IPS-NIHi7 (cell line): ENCODE results near the gene TCIRG1.

ENCODE experiments used
- DNase-seq: peaks from one replicate; pipeline ENCODE4 v3.0.0; 2012; ENCODE audit warnings: mixed read lengths; ENCODE audit errors: extremely low spot score

The TCIRG1 gene

GRCh38 chr11:68006606-68007166 is 32.1 kb upstream of the TCIRG1 start:
- DNase-seq, result no peak

DNA sequence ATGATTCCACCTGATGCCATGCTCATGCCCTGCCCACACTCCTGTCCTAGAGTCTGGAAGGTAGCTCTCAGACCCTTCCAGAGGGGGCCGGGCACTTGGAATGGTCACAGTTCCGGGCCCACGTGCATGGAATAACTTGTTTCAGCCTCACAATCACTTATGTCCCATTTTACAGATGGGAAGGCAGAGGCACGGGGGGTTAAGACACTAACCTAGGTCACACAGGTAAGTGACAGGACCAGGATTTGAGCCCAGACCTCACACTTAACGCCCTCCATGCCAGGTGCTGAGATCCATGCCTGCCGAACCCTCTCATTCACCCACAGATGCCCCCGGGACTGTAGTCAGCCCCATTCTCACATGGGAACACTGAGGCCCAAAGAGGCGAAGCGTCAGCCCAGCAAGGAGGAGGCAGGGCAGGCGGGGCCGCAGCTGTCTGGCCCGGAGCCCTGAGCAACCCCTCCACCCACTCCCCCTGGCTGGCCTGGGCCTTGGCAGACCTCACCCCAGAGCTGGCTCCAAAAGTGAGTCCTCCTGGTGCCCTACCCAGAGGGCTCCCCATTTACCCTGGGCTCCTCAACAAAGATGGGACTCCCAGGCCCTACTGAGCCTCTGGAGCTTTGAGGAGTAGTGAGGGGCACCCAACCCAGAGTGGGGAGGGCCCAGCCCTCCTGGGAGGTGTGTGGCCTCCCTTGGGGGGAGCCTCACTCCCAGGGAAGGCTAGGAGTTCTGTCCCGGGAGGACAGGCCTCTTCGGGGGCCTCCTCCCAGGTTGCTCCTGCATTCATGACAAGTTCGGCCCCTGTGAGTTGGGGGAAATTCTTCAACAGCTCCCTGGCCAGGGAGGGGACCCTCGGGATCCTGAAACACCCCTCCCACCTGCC is 31.1 kb upstream of the TCIRG1 start:
- no peak for DNase-seq

DNA sequence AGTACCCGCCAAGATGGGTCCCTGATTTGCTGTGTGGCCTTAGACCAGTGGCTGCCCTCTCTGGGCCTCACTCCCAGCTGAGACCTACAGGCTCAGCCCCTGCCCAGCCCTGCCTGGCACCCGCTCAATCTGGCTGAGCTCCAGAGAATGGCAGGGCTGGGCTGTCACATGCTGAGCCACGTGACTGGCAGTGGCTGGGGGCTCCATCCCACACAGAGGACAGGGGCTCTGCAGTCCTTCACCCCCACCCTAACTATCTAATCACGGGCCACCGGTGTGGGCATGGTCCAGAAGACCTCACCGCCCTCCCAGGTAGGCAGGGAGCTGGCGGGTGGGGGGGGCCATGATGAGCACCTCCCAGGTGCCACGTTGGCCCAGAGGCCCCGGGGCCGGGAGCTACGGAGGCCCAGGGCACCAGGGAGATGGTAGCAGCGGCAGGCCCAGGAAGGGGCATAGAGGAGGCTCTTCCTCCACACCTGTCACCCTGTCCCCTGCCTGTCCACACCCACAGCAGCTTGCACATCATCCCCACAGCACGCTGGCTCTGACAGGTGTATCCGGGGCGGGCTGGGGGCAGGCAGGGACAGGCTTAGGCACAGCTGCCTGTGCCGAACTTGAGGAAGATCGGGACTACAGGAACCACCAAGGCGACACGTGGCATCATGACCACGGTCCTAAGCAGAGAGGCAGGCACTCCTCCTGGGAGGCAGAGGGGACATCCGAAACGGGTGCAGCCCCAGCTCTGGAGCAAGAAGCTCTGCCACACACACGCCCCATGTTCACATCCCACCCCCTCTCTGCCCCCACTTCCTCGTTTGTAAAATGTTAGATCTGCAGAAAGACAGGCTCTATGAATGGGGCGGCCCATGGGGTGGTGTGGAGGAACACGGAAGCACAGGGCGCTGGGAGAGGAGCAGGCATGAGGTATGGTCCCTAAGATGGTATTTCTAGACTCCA is 30.2 kb upstream of the TCIRG1 start:
- DNase-seq, result no peak

- no peak for DNase-seq
These were observed 29.3 kb upstream of the TCIRG1 start for GRCh38 chr11:68009391-68010089.

- peak; percentile 51 for DNase-seq
These were observed 28.5 kb upstream of the TCIRG1 start, which contains the start of gene ALDH3B1 for GRCh38 chr11:68010090-68011041. ALDH3B1 (plus strand) TSS chr11:68010327; CDS start chr11:68015298, 4,971 bp downstream.

DNA sequence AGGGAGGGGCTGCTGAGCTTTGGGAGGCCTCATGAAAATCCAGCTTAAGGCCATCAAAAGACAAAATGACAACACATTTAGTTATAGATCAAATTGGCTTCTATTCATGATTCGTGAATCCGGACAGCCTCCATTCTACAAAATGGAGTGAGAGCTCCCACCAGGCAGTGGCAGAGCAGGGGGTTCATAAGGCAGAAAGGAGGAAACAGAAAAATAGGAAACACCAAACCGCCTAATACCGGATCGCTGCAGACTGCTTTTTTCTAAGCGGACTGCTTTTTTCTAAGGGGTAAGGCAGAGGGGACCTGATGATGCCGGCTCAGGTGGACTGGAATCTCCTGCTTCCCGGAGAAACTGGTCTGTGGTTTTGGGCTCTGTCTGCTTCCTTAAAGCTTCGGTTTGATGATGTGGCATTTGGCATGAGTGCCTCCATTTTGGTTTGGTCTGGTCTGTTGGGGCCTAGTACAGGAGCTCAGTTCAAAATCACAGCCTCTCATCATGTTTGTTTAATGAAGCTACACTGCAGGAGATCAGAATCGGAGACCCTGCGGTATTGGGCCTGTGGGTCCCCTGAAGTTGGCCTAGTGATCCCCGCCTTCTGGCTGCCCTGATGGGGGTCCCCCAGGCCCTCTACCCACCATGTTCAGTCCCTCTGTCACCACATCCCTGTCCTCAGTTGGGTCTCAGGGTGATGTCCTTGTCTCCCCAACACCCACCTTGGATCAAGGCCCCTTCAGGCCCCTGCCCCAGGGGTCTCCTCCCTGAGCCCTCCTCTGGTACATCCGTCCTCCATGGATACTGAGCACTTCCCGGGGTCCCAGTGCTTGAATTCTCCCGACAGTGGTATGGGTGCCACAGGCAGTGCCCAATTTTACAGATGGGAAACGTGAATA is 27.5 kb upstream of the TCIRG1 start:
- no peak for DNase-seq

- DNase-seq, result no peak
These were observed 26.6 kb upstream of the TCIRG1 start for GRCh38 chr11:68012044-68012842.

DNA sequence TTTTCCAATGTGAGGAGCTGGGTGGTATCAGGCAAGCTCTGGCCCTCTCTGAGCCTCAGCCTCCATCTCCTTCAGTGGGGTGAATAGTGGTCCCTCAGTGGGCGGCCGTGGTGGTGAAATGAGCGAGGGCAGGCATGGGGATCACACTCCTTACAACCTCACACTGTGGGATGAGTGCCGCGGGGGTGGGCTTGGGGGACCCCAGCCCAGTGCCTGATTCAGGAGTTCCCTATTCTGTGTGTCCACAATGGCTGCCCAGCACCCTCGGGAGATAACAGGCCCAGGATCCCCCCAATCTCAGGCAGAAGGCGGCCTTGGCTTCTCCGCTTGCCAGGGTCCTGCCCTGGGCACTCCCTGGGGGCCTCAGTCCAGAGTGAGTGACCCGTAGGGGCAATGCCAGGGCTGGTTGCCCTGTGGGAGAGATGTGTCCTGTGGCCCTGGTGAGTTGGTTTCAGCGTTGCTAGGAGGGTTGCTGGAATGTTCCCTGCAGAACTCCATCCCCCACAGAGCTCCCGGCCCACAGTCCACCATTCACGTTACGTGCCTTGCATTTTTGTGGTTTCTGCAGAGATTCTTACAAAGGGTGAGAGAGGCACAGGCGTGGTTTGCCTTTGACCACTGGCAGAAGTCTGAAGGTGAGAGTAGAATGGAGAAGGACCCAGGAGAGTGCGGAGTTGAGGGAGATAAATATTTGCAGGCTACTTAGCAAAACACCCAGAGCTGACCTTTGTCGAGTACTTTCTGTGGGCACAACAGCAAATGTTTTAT is 25.8 kb upstream of the TCIRG1 start:
- no peak for DNase-seq

DNA sequence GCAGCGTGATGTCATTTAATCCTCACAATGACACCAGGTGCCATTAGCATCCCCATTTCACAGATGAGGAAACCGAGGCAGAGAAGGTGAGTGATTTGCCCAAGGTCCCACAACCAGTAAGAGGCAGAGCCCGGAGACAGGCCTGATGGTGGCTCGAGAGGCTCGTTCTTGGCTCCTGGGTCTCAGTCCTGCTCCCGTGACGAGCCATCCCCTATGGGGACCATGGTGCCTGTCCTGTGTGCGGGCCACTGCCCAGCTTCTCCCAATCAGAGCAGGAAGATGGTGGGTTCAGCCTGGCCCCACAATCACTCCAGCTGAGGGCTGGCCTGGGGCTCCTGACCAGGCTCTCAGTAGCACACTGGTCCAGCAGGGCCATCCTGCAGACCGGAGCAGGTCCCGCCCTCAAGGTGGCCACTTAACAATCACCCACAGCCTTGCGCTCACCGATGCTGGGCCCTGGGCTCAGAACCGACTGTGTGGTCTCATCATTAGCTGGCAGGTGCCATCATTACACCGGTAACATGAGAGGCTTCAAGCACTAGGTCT is 25.1 kb upstream of the TCIRG1 start:
- no peak for DNase-seq

GRCh38 chr11:68014157-68014946 is 24.5 kb upstream of the TCIRG1 start:
- no peak for DNase-seq

GRCh38 chr11:68014947-68015447 is 23.8 kb upstream of the TCIRG1 start:
- no peak for DNase-seq

DNA sequence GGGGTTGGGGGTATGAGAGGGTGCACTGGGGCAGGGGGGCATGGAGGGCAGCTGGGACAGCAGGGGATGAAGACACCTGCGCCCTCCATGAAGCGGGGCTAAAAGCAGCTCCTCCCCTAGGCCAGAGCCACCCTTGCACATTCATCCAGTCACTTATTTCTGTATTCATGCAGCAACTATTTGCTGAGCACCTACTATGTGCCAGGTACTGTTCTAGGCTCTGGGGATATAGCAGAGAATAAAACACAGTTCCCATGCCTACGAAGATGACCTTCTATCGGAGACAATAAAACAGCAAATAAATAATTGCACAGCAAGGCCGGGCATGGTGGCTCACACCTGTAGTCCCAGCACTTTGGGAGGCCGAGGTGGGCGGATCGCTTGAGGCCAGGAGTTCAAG is 23.4 kb upstream of the TCIRG1 start:
- no peak for DNase-seq

DNA sequence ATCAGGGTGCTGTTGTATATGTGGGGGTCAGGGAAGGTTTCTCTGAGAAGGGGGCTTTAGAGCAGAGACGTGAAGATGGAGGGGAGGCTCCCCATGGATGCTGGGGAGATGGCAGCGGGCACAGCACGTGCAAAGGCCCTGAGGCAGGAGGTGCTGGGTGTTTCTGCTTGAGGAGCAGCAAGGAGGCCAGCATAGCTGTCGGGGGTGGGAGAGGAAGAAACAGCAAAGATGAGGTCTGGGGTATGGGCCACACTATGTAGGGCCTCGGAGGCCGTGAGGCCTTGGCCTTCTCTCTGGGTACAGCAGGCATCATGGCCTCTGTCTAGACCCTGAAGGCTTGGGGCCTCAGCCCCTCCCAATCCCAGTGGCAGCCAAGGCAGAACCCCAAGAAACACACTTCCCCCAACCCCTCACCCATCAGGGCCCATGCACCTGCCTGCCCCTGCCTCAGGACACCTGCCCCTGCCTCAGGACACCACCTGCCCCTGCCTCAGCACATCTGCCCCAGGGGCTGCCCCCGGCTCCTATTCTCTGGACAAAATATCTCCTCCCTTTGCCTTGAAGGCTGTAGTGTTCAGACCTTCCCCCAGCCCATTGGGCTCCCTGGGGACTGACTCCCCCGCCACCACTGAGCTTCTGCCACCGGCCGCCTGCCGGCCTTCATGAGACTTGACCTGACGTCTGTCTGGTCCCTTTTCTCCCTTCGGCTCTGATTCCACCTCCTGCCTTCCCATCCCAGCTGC is 22.5 kb upstream of the TCIRG1 start:
- DNase-seq, result no peak

GRCh38 chr11:68016904-68017817 is 21.7 kb upstream of the TCIRG1 start:
- DNase-seq, result no peak
